HG03558 (cell line): ENCODE measurements around the gene YKT6.
"Not testable (repeated sequence)": the region's sequence is repeated elsewhere in the genome, so short reads cannot be mapped to it uniquely, and the experiment has no call there.

Experiments used
- ATAC-seq: cut with Tn5 transposase; IDR thresholded peaks from one replicate; pipeline ENCODE4 v1.9.1; 2021; ENCODE audit warnings: moderate number of reproducible peaks; ENCODE audit not compliant: unreplicated experiment; ENCODE audit errors: extremely low read depth

Gene YKT6

DNA sequence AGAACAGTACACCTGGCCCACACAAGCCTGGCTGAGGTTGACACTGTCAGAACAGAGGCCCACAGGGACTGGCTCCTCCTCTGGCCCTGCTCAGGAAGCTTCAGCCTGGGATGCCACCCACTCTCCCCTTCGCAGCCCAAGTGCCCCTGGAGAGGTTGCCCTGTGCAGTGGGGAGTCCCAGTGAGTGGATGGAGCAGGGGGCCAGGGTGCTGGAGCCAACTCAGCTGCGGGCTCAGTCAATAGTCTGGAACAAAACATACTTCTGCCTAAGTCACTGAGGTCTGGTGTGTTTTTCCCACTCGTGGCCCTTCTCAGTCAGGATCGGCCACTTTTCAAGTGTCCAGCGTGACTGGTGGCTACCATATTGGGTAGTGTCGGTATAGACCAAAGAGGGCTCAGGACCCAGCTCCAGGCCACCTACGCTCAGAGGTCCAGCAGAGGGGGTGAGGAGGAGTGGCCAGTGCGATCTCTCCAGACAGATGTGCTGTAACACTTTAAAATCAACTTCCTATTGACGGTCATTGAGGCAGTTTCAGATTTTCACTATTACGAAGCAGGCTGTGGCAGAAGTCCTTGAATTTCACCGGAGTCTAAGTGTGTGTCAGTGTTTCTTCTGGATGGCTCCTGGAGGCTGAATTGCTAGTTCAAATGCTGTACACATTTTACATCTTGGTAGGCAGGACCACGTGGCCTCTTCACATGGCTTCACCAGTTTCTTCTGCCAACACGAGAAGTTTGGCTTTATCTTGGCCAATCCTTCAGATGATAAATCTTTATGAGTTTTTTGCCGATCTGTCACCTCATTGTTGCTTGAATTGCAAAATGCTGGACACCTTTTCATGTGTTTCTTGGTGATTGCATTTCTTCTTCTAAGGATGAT lies 10.5 kb upstream of the YKT6 start:
- ATAC-seq: no peak

DNA sequence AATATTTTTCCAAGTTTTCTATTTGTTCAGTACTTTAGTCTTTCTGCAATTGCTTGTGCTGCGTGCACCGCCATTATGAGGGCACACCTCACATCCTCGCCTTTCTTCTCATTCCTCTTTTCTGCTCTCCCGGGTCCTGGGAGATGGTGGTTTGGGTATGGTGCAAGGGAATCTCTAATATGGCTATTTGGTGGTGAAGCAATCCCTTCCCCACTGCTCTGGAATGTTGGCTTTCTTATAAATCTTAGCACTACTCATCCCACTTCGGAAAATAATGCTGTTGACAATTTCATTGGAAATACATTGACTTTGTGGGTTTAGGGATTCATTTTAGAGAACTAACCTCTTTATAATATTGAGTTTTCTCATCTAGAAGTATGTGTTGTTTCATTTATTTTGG lies 9.6 kb upstream of the YKT6 start:
- no peak for ATAC-seq

GRCh38 chr7:44193011-44193802 lies 7.6 kb upstream of the YKT6 start:
- ATAC-seq: no peak

- no peak for ATAC-seq
Observed at GRCh38 chr7:44194069-44194468, 6.7 kb upstream of the YKT6 start.

DNA sequence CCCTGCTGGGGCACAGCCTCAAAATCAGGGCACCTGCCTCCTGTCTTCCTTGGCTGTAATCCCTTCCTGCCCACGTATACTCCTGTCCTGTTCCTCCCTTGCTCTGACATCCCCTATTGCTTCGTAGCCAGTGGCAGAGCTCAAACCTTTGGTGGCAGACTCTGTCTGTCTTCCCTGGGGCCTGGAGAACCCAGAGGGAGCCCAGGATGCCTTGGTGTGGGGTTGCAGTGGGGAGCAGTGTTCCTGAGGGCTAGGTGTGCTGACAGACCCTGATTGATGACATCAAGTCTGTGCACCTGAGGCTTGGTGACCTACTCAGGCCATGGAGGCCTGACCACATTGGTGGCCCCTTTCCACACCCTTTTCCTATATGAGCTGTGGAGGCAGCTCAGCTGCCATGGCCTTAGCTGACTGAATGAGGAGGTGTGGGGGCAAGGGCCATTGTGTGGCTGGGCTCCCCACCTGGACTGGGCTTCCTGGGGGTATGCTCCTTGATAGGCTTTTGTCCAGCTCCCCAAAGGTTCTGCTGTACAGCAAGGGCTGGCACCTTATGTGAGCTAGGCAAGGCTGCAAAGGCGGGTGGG lies 6.1 kb upstream of the YKT6 start:
- no peak for ATAC-seq

- ATAC-seq: no peak
Observed at GRCh38 chr7:44195889-44196288, 4.9 kb upstream of the YKT6 start.

- ATAC-seq: no peak
Observed at GRCh38 chr7:44196450-44196872, 4.3 kb upstream of the YKT6 start.

DNA sequence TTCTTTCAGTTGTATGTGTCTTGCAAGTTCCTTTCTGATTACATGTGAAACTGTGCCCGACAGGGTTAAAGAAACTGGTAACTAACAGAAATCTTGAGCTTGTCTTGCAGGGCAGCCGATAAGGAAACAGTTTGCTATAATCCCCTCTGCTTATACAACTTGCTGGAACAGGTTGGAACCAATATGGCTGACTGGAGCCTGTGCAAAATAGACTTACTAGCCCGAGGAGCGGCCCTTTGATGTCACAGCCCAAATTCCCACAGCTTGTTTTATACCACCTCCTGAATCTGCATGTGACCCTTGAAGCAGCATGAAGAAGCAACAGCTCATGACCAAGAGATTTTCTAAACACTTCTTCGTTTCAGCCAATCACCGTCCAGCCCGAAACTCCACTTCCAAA lies 3.3 kb upstream of the YKT6 start:
- ATAC-seq: no peak

- not testable (repeated sequence) for ATAC-seq
Observed at GRCh38 chr7:44200163-44200562, 615 bp upstream of the YKT6 start.

GRCh38 chr7:44201813-44202212 lies 1.0 kb downstream of the YKT6 start:
- ATAC-seq: no peak

DNA sequence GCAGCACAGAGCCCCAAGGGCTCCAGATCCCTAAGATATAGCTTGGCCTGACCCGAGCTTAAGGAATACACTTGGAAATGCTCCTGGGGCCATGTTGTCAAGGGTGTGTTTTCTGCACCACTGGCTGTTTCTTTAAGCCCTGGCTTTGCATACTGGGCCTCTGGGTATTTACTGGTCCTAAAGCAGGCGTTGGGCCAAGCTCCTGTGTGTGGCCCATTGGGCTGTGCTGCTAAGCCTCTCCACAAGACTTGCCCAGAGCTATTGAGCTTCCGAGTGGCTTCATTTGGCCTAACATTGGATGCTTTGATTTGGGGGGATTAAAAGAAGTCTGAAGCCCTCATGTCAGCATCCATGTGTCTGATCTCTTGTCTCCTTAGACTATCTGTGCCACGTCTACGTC lies 5.2 kb downstream of the YKT6 start:
- no peak for ATAC-seq

DNA sequence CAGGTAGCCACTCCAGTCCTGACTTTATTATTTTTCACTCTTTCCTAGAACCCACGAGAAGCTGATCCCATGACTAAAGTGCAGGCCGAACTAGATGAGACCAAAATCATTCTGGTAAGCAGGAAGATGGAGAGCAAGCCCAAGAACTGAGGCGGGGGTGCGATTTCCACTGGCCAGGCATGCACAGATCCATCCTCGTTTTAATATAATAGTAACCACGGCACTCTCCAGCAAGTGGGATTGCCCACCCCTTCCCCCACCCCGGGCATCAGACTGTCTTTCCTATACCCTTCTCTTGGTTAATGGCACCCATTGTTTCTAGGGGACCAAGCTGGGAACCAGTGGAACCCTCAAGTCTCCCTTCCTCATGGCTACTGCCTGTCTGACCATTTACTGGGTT lies 7.3 kb downstream of the YKT6 start:
- ATAC-seq: no peak

DNA sequence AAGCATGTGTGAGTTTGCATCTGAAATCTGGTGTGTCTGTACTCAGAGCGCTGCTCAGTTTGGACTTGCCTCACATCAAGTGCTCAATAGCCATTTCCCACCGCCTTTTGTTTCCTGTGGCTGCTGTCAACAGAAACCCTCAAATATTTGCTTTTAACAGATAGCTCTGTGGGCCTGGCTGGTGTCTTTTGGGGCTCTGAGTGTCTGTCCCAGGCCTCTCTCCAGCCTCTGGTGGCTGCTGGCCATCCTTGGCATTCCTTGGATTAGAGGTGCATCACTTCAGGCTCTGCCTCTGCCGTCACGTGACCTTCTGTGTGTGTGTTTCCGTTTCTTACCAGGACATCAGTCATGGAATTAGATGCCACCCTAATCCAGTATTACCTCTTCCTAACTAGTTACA lies 9.3 kb downstream of the YKT6 start:
- ATAC-seq: no peak

GRCh38 chr7:44211126-44211675 lies 10.4 kb downstream of the YKT6 start:
- ATAC-seq: no peak

DNA sequence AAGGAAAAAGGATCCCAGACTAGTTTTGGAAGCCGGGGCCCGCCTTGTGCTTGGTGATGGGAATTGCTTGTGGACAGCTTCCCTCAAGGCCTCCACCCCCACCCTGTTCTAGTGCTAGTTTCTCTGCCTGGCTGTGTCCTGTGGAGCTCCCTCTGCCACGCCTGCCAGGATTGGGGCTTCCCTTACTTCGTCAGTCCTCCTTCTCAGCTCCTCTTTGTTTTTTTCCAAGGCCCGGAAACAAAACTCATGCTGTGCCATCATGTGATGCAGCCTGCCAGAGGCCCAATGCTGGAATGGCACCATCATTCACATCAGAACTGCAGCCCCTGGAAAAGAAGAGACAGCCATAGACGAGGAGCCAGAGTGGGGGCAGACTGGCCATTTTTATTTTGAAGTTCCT lies 11.2 kb downstream of the YKT6 start:
- no peak for ATAC-seq

GRCh38 chr7:44212581-44213184 lies 11.9 kb downstream of the YKT6 start:
- no peak for ATAC-seq

DNA sequence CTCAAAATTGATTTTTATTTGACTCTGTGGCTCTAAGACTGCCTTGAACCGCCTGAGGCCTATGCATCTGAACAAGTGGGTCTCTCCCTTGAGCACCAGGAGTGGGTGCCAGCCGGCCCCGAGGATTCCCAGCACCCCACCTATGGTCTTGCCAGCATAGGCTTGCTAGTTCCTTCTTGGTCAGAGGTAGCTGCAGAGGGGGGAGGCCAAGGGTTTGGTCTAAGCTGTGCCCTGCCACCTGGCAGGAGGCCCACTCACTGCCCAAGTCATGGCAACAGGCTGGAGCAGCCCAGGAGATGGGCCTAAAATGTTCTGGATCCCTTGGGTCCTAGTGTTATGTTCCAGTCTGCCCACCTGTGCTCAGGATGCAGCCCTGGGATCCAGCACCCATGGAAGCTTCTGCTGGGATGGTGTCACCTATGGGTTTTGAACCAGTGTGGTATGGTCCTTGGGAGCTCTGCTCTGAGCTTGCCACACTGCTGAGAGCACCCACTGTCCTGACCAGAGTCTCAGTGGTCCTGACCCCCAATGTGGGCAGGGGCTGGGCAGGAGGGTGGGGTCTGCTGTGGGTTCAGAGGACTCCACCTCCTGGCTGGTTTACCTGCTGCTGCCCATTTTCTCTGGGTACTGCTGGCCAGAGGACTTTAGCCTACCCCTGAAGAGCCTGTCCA lies 12.6 kb downstream of the YKT6 start:
- ATAC-seq: no peak

- ATAC-seq: no peak
Observed at GRCh38 chr7:44213877-44214388, 13.2 kb downstream of the YKT6 start.

- no peak for ATAC-seq
Observed at GRCh38 chr7:44215531-44215930, 14.8 kb downstream of the YKT6 start.

DNA sequence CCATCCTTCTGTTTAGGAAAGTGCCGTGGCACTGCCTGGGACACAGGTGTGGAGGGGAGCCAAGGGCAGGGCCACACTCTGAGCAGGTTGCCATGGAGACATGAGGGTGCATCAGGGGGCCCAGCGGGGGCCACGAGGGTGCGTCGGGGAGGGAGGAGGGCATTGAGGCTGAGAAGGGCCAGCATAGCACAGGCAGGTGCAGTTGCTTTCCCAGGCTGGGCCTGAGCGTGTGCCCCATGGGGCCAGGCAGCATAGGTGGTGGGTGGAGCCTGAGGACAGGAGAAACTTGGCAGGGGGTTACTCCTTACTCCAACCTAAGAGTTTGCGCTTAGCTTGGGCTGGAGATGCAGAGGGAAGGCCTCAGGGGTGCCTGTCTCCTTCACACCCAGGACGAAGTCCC lies 15.2 kb downstream of the YKT6 start:
- no peak for ATAC-seq
